ENCODE data around the gene SCAMP5.

SCAMP5 gene

GRCh38 chr15:74995182-74995778, at the start of gene SCAMP5:
TSS of gene SCAMP5 (plus strand) at chr15:74995563. CDS start at chr15:75011840, 16,277 bp downstream.
- Histone ChIP-seq H3K27me3 (ENCODE audit: insufficient read depth, low read length) (no peaks in the 10 kb centered on the region), H3K4me1 (ENCODE audit: insufficient read depth, low read length) (peaks cover 13% of the 10 kb centered on the region), H2AFZ (ENCODE audit: low read depth, low read length) (peak within 1 kb of the TSS; percentile 56), H3K36me3 (ENCODE audit: insufficient read depth, low read length) (peaks cover 2% of the 10 kb centered on the region), H3K4me3 (ENCODE audit: low read length) (peak within 1 kb of the TSS; percentile 79), H3K9me3 (ENCODE audit: low read length) (peaks cover 4% of the 10 kb centered on the region)

DNA sequence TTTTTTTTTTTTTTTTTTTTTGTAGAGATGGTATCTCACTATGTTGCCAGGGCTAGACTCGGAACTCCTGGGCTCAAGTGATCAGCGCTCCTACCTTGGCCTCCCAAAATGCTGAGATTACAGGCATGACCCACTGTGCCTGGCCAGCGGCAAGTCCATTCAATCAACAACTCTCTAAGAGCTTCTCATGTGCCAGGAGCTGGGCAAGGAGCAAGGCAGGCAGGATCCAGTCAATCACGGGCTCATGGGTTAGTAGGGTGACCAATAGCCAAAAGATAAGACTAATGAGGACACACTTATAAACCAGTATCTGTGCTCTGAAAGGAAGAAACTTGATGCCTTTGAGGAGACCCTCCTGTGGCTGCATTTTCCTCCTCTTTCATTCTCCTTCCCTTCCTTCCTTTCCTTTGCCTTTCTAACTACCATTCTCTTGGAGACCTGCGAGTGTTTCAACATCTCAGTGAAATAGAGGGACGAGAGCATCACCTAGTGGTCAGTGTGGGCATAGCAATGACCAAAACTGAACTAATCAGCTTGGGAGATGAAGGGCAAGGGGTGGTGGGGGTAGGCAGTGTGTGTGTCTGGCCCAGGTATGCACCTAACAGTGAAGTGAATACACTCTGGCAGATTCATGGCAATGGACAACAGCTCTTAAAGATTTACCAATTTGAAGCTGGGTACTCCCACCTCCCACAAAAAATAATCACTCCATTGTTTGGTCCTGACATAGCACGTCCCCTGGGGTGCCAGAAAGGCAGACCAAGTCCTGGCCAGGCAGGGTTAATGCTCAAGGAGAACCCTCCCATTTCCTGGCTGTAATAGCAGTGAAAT, 45.1 kb upstream of the SCAMP5 start:
- Histone ChIP-seq H3K36me3 (ENCODE audit: insufficient read depth, low read length) (no peaks in the 10 kb centered on the region), H3K4me3 (ENCODE audit: low read length) (no peak overlapping the region), H3K4me1 (ENCODE audit: insufficient read depth, low read length) (peaks cover 2% of the 10 kb centered on the region), H3K9me3 (ENCODE audit: low read length) (no peaks in the 10 kb centered on the region), H3K27me3 (ENCODE audit: insufficient read depth, low read length) (no peaks in the 10 kb centered on the region), H2AFZ (ENCODE audit: low read depth, low read length) (no peak overlapping the region)

DNA sequence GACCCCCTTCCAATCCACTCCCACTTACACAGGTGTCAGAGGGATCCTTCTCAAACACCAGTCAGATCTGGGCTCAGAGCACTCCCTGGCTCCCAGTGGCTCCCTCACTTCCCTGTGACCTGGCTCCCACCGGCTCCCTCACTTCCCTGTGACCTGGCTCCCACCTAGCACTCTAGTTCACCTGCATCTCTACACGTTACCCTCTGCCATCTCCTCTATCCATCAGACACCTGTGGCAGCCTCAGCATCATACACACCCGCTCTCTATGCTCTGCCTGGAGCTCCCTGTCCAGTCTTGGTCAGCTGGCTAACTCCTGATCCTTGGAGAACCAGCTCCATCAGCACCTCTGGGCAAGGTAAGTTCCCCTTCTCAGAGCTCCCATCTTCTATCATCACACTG, 44.4 kb upstream of the SCAMP5 start:
- no peak overlapping the region for H3K4me3 ChIP-seq (ENCODE audit: low read length)
- peaks cover 5% of the 10 kb centered on the region for H3K27me3 ChIP-seq (ENCODE audit: insufficient read depth, low read length)
- H2AFZ ChIP-seq (ENCODE audit: low read depth, low read length) = no peak overlapping the region
- H3K9me3 ChIP-seq (ENCODE audit: low read length) = peaks cover 4% of the 10 kb centered on the region
- no peaks in the 10 kb centered on the region for H3K36me3 ChIP-seq (ENCODE audit: insufficient read depth, low read length)
- H3K4me1 ChIP-seq (ENCODE audit: insufficient read depth, low read length) = peaks cover 2% of the 10 kb centered on the region

- no peak overlapping the region for H2AFZ ChIP-seq (ENCODE audit: low read depth, low read length)
- H3K36me3 ChIP-seq (ENCODE audit: insufficient read depth, low read length) = no peaks in the 10 kb centered on the region
- peaks cover 22% of the 10 kb centered on the region for H3K4me1 ChIP-seq (ENCODE audit: insufficient read depth, low read length)
- H3K9me3 ChIP-seq (ENCODE audit: low read length) = peaks cover 4% of the 10 kb centered on the region
- peaks cover 32% of the 10 kb centered on the region for H3K27me3 ChIP-seq (ENCODE audit: insufficient read depth, low read length)
- H3K4me3 ChIP-seq (ENCODE audit: low read length) = no peak overlapping the region
Measured at GRCh38 chr15:74954515-74954914, 40.8 kb upstream of the SCAMP5 start.

DNA sequence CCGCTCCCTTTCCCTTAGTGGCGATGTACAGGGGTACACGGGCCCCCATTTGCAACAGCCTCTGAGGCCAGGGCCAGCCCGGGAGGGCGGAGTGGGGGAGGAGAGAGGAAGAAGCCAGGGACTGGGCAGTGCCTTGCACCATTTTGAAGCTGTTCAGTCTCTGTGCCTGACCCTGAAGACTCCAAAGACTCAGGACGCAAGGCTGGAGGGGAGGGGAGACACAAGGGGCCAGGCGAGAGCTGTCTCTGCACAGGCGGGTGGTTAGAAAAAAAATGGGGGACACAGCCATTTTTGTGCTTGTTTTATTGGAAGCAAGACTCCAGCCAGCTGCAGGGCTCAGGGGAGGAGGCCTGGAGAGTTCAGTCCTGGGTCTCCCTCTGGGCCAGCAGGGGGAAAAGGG, 40.3 kb upstream of the SCAMP5 start:
- Histone ChIP-seq H3K36me3 (ENCODE audit: insufficient read depth, low read length) (no peaks in the 10 kb centered on the region), H3K27me3 (ENCODE audit: insufficient read depth, low read length) (peaks cover 37% of the 10 kb centered on the region), H2AFZ (ENCODE audit: low read depth, low read length) (no peak overlapping the region), H3K9me3 (ENCODE audit: low read length) (peaks cover 4% of the 10 kb centered on the region), H3K4me1 (ENCODE audit: insufficient read depth, low read length) (peaks cover 22% of the 10 kb centered on the region), H3K4me3 (ENCODE audit: low read length) (no peak overlapping the region)

GRCh38 chr15:74955796-74956647, 39.3 kb upstream of the SCAMP5 start:
- Histone ChIP-seq H2AFZ (ENCODE audit: low read depth, low read length) (peak overlapping the region; percentile 88), H3K27me3 (ENCODE audit: insufficient read depth, low read length) (peaks cover 45% of the 10 kb centered on the region), H3K4me1 (ENCODE audit: insufficient read depth, low read length) (peaks cover 22% of the 10 kb centered on the region), H3K4me3 (ENCODE audit: low read length) (peak overlapping the region; percentile 50), H3K36me3 (ENCODE audit: insufficient read depth, low read length) (no peaks in the 10 kb centered on the region), H3K9me3 (ENCODE audit: low read length) (peaks cover 4% of the 10 kb centered on the region)

GRCh38 chr15:74956648-74957475, 38.5 kb upstream of the SCAMP5 start, which contains the start of gene RPP25:
TSS of gene RPP25 (minus strand) at chr15:74956772. CDS start at chr15:74956583, 189 bp downstream.
- H3K4me3 ChIP-seq (ENCODE audit: low read length) = peak within 1 kb of the TSS; percentile 50
- peaks cover 50% of the 10 kb centered on the region for H3K27me3 ChIP-seq (ENCODE audit: insufficient read depth, low read length)
- H3K36me3 ChIP-seq (ENCODE audit: insufficient read depth, low read length) = no peaks in the 10 kb centered on the region
- H3K9me3 ChIP-seq (ENCODE audit: low read length) = peaks cover 4% of the 10 kb centered on the region
- H3K4me1 ChIP-seq (ENCODE audit: insufficient read depth, low read length) = peaks cover 22% of the 10 kb centered on the region
- peak within 1 kb of the TSS; percentile 88 for H2AFZ ChIP-seq (ENCODE audit: low read depth, low read length)

GRCh38 chr15:74957476-74958035, 37.8 kb upstream of the SCAMP5 start:
- H3K4me3 ChIP-seq (ENCODE audit: low read length) = peak overlapping the region; percentile 50
- H3K36me3 ChIP-seq (ENCODE audit: insufficient read depth, low read length) = no peaks in the 10 kb centered on the region
- peaks cover 55% of the 10 kb centered on the region for H3K27me3 ChIP-seq (ENCODE audit: insufficient read depth, low read length)
- H3K4me1 ChIP-seq (ENCODE audit: insufficient read depth, low read length) = peaks cover 22% of the 10 kb centered on the region
- peak overlapping the region; percentile 88 for H2AFZ ChIP-seq (ENCODE audit: low read depth, low read length)
- peaks cover 4% of the 10 kb centered on the region for H3K9me3 ChIP-seq (ENCODE audit: low read length)

DNA sequence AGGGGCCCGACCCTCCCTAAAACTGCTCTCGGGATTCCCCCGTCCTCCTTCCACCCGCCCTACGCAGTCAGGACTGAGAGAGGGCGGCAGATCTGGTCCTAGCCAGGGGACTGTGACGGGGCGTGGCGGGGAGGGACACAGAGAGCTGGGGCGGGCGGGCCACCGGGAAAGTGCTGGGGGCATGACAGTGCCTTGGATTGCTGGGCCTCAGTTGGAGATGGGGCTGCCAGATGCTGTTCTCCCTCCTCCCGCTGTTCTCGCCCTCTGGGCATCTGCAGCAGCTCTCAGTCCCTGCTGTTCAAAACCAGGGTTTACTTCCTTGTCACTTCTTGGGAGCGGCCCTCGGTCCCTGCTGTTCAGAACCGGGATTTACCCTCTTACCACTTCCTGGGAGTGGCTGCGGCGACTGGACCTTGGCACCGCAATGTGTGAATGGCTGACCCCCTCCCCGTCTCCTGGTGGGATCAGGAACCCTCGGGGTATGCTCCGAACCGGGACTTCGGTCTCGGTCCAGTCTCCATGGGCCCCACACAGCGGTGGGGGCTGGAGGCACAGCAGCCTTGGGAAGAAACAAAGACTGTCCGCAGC, 36.9 kb upstream of the SCAMP5 start:
- H3K4me3 ChIP-seq (ENCODE audit: low read length) = peak overlapping the region; percentile 14
- no peaks in the 10 kb centered on the region for H3K36me3 ChIP-seq (ENCODE audit: insufficient read depth, low read length)
- H3K27me3 ChIP-seq (ENCODE audit: insufficient read depth, low read length) = peaks cover 62% of the 10 kb centered on the region
- peaks cover 22% of the 10 kb centered on the region for H3K4me1 ChIP-seq (ENCODE audit: insufficient read depth, low read length)
- no peak overlapping the region for H2AFZ ChIP-seq (ENCODE audit: low read depth, low read length)
- H3K9me3 ChIP-seq (ENCODE audit: low read length) = peaks cover 4% of the 10 kb centered on the region

- H3K27me3 ChIP-seq (ENCODE audit: insufficient read depth, low read length) = peaks cover 65% of the 10 kb centered on the region
- peaks cover 22% of the 10 kb centered on the region for H3K4me1 ChIP-seq (ENCODE audit: insufficient read depth, low read length)
- peaks cover 4% of the 10 kb centered on the region for H3K9me3 ChIP-seq (ENCODE audit: low read length)
- H3K4me3 ChIP-seq (ENCODE audit: low read length) = peak overlapping the region; percentile 14
- no peaks in the 10 kb centered on the region for H3K36me3 ChIP-seq (ENCODE audit: insufficient read depth, low read length)
- H2AFZ ChIP-seq (ENCODE audit: low read depth, low read length) = no peak overlapping the region
Measured at GRCh38 chr15:74958908-74959585, 36.3 kb upstream of the SCAMP5 start.

GRCh38 chr15:74959586-74959939, 35.8 kb upstream of the SCAMP5 start:
- Histone ChIP-seq H3K4me1 (ENCODE audit: insufficient read depth, low read length) (peaks cover 22% of the 10 kb centered on the region), H3K4me3 (ENCODE audit: low read length) (no peak overlapping the region), H2AFZ (ENCODE audit: low read depth, low read length) (no peak overlapping the region), H3K9me3 (ENCODE audit: low read length) (peaks cover 4% of the 10 kb centered on the region), H3K36me3 (ENCODE audit: insufficient read depth, low read length) (no peaks in the 10 kb centered on the region), H3K27me3 (ENCODE audit: insufficient read depth, low read length) (peaks cover 65% of the 10 kb centered on the region)

Data from neuron (in vitro differentiated cells).